ENCODE measurements around the gene PRKAG2. TPM values are rescaled to one million over a fixed set of nuclear protein-coding genes. Genes with fewer than 3 reads are reported as not detected.

The PRKAG2 gene
- polyA plus RNA-seq, 3 donors = 29.2 to 59.8 (median 30.9) TPM

GRCh38 chr7:151632750-151633515, 244.0 kb downstream of the PRKAG2 start:
- Mint-ChIP-seq H3K36me3 (peaks cover 15 to 17% of the 10 kb centered on the region in 2 donors), H3K27me3 (ENCODE audit: low read depth in 3 of 3) (no peaks in the 10 kb centered on the region), H3K4me3 (peak overlapping the region; percentile 92 to 98), H3K4me1 (peaks cover 22% of the 10 kb centered on the region), H3K27ac (peak overlapping the region; percentile 95 to 100 (median 99)), H3K9me3 (peaks cover 0 to 3% (median 0%) of the 10 kb centered on the region in 7 donors)
- Histone ChIP-seq H3K9me3 (replicated peaks in 1 of 2; ENCODE audit: control insufficient read depth in 1 of 2, insufficient read depth in 1 of 2, low read length in 2 of 2) (no peaks in the 10 kb centered on the region), H3K27ac (ENCODE audit: low read depth in 1 of 2, low read length in 2 of 2) (peak overlapping the region; percentile 92 to 94), H3K9ac (ENCODE audit: insufficient read depth, low read length, poor library complexity, severe bottlenecking) (peak overlapping the region; percentile 88), H3K4me2 (replicated peaks; ENCODE audit: extremely low read depth, low read length, poor library complexity, severe bottlenecking) (peak overlapping the region; percentile 86), H3K4me1 (ENCODE audit: control insufficient read depth in 1 of 2, insufficient read depth in 2 of 2, low read length in 2 of 2) (peaks cover 21 to 25% of the 10 kb centered on the region in 2 donors), H2AFZ (ENCODE audit: insufficient read depth, low read depth, low read length, poor library complexity, severe bottlenecking) (peak overlapping the region; percentile 52), H3K36me3 (replicated peaks in 1 of 2; ENCODE audit: control insufficient read depth in 1 of 2, insufficient read depth in 2 of 2, low read length in 2 of 2) (peaks cover 0 to 20% of the 10 kb centered on the region in 2 donors), H3K27me3 (ENCODE audit: control insufficient read depth in 2 of 2, insufficient read depth in 2 of 2, low read length in 2 of 2) (no peaks in the 10 kb centered on the region), H3K79me2 (ENCODE audit: insufficient read depth, low read length) (peaks cover 37% of the 10 kb centered on the region), H3K4me3 (replicated peaks in 1 of 3; ENCODE audit: low read depth in 2 of 3, low read length in 3 of 3) (peak overlapping the region; percentile 66 to 82 (median 72)), H4K20me1 (ENCODE audit: insufficient read depth, low read length) (peaks cover 41% of the 10 kb centered on the region)
- TF ChIP-seq CTCF (IDR thresholded peaks at IDR 0.05) = no peak
- DNase-seq = peak; percentile 85 to 90 (median 90)
- under 1% methylated on average over 24 of the region's 28 CpGs for WGBS (ENCODE audit: insufficient coverage)
- intact Hi-C loops (cut with micrococcal nuclease) = loop anchor here in 1 of 2 donors (5.0 kb wide), 2 partner anchors 111 to 124 kb away; no protein-coding TSS in a partner anchor

GRCh38 chr7:151631953-151632749, 244.8 kb downstream of the PRKAG2 start:
- Mint-ChIP-seq H3K4me3 (peak overlapping the region; percentile 92 to 98), H3K4me1 (peaks cover 22% of the 10 kb centered on the region), H3K36me3 (peaks cover 19 to 25% of the 10 kb centered on the region in 2 donors), H3K27ac (peak overlapping the region; percentile 95 to 100 (median 99)), H3K27me3 (ENCODE audit: low read depth in 3 of 3) (no peaks in the 10 kb centered on the region), H3K9me3 (peaks cover 0 to 3% (median 0%) of the 10 kb centered on the region in 7 donors)
- Histone ChIP-seq H2AFZ (ENCODE audit: insufficient read depth, low read depth, low read length, poor library complexity, severe bottlenecking) (peak overlapping the region; percentile 61), H3K27ac (ENCODE audit: low read depth in 1 of 2, low read length in 2 of 2) (peak overlapping the region; percentile 92 to 94), H3K79me2 (ENCODE audit: insufficient read depth, low read length) (peaks cover 39% of the 10 kb centered on the region), H3K4me3 (replicated peaks in 1 of 3; ENCODE audit: low read depth in 2 of 3, low read length in 3 of 3) (peak overlapping the region; percentile 66 to 99 (median 82)), H3K36me3 (replicated peaks in 1 of 2; ENCODE audit: control insufficient read depth in 1 of 2, insufficient read depth in 2 of 2, low read length in 2 of 2) (peaks cover 0 to 28% of the 10 kb centered on the region in 2 donors), H4K20me1 (ENCODE audit: insufficient read depth, low read length) (peaks cover 42% of the 10 kb centered on the region), H3K4me1 (ENCODE audit: control insufficient read depth in 1 of 2, insufficient read depth in 2 of 2, low read length in 2 of 2) (peaks cover 21 to 25% of the 10 kb centered on the region in 2 donors), H3K27me3 (ENCODE audit: control insufficient read depth in 2 of 2, insufficient read depth in 2 of 2, low read length in 2 of 2) (no peaks in the 10 kb centered on the region), H3K9ac (ENCODE audit: insufficient read depth, low read length, poor library complexity, severe bottlenecking) (peak overlapping the region; percentile 88), H3K4me2 (replicated peaks; ENCODE audit: extremely low read depth, low read length, poor library complexity, severe bottlenecking) (peak overlapping the region; percentile 87), H3K9me3 (replicated peaks in 1 of 2; ENCODE audit: control insufficient read depth in 1 of 2, insufficient read depth in 1 of 2, low read length in 2 of 2) (no peaks in the 10 kb centered on the region)
- TF ChIP-seq CTCF (IDR thresholded peaks at IDR 0.05) = peak; percentile 55
- peak; percentile 68 to 84 (median 78) for DNase-seq
- intact Hi-C loops (cut with micrococcal nuclease) = loop anchor here in 1 of 2 donors (5.0 kb wide), 2 partner anchors 110 to 125 kb away; no protein-coding TSS in a partner anchor
- under 1% methylated on average over 99 of the region's 111 CpGs for WGBS (ENCODE audit: insufficient coverage)
